ENCODE measurements around the gene DOCK4.
"Not testable (repeated sequence)": the region's sequence is repeated elsewhere in the genome, so short reads cannot be mapped to it uniquely, and the experiment has no call there.

Gene DOCK4, protein sequence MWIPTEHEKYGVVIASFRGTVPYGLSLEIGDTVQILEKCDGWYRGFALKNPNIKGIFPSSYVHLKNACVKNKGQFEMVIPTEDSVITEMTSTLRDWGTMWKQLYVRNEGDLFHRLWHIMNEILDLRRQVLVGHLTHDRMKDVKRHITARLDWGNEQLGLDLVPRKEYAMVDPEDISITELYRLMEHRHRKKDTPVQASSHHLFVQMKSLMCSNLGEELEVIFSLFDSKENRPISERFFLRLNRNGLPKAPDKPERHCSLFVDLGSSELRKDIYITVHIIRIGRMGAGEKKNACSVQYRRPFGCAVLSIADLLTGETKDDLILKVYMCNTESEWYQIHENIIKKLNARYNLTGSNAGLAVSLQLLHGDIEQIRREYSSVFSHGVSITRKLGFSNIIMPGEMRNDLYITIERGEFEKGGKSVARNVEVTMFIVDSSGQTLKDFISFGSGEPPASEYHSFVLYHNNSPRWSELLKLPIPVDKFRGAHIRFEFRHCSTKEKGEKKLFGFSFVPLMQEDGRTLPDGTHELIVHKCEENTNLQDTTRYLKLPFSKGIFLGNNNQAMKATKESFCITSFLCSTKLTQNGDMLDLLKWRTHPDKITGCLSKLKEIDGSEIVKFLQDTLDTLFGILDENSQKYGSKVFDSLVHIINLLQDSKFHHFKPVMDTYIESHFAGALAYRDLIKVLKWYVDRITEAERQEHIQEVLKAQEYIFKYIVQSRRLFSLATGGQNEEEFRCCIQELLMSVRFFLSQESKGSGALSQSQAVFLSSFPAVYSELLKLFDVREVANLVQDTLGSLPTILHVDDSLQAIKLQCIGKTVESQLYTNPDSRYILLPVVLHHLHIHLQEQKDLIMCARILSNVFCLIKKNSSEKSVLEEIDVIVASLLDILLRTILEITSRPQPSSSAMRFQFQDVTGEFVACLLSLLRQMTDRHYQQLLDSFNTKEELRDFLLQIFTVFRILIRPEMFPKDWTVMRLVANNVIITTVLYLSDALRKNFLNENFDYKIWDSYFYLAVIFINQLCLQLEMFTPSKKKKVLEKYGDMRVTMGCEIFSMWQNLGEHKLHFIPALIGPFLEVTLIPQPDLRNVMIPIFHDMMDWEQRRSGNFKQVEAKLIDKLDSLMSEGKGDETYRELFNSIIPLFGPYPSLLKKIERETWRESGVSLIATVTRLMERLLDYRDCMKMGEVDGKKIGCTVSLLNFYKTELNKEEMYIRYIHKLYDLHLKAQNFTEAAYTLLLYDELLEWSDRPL (N-terminal part only)

DNA sequence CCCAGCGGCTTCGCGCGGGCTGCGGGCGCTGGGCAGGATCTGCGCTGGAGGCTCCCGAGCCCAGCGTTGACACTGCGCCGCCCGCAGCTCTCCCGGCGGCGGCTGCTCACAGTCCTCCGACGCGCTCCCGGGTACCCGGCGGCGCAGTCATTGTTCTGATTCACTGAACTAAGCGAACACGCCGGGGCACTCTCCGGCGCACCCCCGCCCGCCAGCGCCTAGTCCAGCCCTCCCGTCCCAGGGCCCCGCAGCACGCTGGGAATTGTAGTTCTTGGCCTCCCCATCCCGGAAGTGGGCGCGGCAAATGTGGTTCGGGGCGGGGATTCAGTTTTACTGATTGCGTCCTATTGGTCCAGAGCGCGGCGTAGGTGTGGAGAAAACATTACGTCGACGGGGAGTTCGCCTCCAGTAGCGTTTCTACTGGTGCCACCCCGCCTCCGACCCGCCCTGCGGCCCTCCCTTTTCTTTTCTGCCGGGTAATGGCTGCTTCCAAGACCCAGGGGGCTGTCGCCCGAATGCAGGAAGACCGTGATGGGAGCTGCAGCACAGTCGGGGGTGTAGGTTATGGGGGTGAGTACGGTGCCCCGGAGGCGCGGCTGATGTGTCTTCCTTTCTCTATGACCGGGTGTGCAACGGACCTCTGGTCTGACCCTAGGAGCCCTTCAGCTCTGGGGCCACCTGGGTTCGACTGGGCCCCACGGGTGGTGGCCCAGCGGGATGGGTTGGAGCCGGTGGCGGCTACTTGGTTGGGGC is at the start of gene DOCK4, which contains the start of gene ZNF277:
Gene DOCK4 (minus strand): TSS at position 162 of the 753 bp plus-strand sequence. CDS start 261 bp downstream, outside the sequence.
Gene ZNF277 (plus strand): TSS at position 458 of the 753 bp plus-strand sequence. CDS start 22 bp downstream, at position 480.
- in situ Hi-C loops (cut with HindIII; ENCODE audit: low sequenced_read_pairs), result no loop called here

DNA sequence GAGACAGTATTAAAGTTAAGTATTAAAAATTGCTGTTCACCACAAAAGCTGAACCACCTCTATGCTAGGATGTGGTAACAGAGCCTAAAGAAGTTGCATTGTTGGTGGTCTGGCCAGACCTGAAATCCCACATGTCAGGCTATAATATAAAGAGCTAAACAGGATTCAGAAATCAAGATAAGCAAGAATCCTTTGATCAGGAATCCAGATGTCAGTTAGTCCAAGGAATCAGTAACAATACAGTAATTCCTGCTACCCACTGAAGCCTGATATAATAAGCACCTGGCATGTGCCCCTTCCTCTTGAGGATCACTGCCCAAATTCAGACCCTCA is 49.2 kb upstream of the DOCK4 start:
- in situ Hi-C loops (cut with HindIII; ENCODE audit: low sequenced_read_pairs), result no loop called here

DNA sequence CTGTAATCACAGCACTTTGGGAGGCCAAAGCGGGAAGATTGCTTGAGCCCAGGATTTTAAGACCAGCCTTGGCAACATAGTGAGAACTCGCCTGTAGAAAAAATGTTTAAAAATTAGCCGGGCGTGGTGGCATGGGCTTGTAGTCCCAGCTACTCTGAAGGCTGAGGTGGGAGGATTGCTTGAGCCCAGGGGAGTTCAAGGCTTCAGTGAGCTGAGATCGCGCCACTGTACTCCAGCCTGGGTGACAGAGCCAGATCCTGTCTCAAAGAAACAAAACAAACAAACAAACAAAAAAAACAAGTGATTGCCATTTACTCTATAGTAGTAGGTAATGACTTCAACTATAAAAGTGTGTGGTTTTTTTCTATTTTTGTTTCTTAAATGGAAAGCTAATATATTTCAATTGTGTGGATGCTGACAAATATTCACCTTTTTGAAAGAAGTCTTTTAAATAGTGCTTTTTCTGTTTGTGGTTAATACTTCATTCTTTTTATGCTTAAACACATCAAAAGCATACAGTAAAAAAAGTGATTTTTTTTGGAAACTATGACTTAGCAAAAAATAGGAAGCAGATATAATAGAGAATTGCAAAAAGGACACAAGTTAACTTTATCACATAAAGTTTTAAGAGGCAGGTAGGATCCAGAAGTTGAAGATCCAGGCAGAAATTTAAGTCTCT is 48.6 kb upstream of the DOCK4 start:
- in situ Hi-C loops (cut with HindIII; ENCODE audit: low sequenced_read_pairs), result no loop called here

DNA sequence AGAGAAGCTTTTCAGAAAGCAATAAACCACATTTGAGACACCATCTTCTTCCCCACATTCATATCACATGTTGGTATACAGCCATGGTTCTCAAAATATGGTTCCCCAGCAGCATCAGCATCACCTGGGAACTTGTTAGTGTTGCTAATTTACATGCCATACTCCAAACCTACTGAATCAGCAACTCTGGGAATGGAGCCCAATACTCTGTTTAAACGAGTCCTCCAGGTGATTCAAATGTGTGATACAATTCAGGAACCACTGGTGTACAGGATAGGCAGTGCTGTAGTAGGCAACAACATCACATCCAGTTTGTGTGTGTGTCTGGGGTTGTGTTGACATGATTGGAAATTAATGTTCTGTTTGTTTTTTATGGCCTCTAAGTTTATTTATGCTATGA is 48.0 kb upstream of the DOCK4 start:
- in situ Hi-C loops (cut with HindIII; ENCODE audit: low sequenced_read_pairs), result no loop called here

DNA sequence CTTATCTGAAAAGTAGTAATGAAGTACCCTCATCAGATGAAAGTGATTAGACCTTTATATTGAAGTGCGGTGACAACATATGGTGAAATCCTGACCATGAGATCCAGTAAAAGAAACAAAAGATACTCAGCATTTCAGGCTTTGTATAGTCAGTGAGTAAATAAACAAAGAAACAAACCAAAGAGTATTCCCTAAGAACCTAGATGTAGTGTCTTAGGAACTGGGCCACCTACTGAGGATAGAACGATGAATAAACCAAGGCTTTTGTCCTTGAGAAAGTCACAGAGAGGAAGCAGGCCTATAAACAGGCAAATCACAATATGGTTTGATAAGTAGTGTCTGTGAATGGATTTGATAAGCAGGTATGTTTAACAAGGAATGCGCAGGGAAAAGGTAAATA is 46.5 kb upstream of the DOCK4 start:
- in situ Hi-C loops (cut with HindIII; ENCODE audit: low sequenced_read_pairs), result no loop called here

DNA sequence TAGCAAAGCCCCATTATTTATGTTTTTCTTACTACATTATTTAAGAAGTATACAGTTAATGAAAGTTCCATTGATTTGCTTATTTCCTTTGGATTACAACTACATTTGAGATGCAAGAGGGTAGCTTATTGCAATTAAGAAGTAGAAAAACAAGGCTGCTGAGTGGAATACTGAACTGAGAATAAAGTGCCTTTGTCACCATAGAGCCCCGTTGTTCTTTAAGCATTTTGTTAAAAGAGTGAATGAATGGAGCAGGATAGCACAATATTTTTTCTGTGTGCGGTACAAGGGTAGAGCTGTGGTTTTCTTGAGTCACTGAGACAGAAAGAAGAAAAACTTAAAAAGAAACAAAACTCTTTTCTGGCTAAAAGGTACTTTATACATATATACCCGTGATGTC is 45.9 kb upstream of the DOCK4 start:
- in situ Hi-C loops (cut with HindIII; ENCODE audit: low sequenced_read_pairs), result no loop called here

DNA sequence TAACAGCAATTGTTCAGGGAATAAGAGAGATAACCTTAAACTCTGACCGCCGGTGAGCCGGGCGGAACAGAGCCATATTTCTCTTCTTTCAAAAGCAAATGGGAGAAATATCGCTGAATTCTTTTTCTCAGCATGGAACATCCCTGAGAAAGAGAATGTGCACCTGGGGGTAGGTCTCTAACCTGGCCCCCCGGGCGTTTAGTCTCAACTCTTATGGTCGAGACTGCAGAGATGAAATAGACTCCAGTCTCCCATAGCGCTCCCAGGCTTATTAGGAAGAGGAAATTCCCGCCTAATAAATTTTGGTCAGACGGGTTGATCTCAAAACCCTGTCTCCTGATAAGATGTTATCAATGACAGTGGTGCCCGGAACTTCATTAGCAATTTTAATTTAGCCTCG is 43.8 kb upstream of the DOCK4 start:
- in situ Hi-C loops (cut with HindIII; ENCODE audit: low sequenced_read_pairs), result not testable (repeated sequence)

DNA sequence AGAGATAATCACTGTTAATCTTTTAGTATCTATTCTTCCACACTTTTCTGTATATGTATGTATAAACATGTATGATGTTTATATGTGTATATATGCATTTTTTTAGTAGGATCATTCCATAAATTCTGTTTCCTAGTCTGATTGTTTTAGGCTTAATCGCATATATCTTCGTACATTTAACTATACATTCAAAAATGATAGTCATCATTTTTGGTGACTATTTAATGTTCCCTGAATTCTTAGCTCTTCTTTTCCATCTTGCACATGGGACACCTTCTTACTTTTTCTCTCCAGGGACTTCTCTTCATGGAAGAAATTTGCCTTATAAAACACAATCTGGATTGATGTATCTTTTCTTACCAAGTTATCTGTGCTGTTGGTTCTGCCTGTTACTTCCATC is 42.4 kb upstream of the DOCK4 start:
- in situ Hi-C loops (cut with HindIII; ENCODE audit: low sequenced_read_pairs), result no loop called here

DNA sequence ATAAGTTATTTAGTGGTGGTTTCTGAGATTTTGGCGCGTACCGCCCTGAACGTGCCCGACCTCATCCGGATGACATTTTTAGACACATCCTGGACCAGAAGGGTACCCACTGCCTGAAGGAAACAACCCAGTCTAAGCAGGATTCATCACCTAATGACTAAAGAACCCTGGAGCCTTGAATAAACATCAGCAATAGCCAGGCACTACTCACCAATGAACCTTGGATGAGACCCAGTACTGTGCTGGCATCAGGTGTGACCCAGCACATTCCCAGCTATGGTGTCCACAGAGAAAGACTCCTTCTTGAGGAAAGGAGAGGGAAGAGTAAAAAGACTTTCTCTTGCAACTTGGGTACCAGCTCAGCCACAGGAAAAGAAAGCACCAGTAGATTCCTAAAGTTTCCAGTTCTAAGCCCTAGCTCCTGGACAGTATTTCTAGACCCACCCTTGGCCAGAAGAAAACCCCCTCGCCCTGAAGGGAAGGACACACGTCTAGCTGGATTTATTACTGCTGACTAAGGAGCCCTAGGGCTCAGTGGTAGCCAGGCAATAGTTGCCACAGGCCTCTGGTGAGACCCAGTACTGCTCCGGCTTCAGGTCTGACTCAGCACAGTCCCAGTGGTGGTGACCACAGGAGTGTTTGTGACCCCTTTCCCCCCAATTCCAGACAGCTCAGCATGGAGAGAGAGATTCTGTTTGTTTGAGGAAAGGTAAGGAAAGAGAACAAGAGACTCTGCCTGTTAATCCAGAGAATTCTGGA is 32.8 kb upstream of the DOCK4 start:
- in situ Hi-C loops (cut with HindIII; ENCODE audit: low sequenced_read_pairs), result no loop called here

DNA sequence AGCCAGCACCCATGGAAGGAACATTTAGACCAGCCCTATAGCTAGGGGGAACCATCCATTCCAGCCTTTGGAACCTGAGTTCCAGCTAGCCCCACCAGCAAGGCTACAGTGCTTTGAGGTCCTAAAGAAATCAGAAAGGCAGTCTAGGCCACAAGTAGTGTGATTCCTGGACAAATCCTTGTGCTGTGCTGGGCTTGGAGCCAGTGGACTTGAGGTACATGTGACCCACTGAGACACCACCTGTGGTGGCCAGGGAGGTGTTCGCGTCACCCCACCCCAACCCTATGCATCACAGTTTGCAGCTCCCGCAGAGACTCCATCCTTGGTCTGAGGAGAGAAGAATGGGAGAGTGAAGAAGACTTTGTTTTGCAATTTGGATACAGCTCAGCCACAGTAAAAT is 32.1 kb upstream of the DOCK4 start:
- in situ Hi-C loops (cut with HindIII; ENCODE audit: low sequenced_read_pairs), result no loop called here

DNA sequence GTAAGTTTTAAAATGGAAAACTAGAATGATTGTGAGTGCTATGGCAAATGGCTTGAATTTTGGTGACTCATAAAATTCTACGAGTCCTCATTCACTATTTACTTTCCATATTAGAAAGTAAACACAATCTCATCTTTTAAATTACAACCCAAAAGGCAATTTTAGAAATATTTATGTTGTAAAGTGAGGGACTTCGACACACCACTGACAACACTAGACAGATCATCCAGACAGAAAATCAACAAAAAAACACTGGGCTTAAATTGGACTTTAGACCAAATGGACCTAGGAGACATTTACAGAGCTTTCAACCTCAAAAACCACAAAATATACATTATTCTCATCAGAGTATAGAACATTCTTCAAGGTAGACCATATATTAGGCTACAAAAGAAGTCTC is 30.4 kb upstream of the DOCK4 start:
- in situ Hi-C loops (cut with HindIII; ENCODE audit: low sequenced_read_pairs), result no loop called here

DNA sequence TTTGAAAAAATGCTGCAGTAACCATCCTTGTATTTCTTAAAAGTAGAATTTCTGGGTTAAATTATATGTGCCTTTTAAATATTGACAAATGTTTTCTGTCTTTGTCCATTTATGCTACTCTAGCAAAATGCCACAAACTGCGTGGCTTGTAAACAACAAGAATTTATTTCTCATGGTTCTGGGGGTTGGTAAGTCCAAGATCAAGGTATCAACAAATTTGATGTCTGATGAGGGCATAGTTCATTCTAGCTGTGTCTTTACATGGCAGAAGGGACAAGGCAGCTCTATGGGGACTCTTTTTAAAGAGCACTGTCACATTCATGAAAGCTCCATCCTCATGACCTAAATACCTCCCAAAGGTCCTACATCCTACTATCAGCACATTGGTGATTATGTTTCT is 27.9 kb upstream of the DOCK4 start:
- in situ Hi-C loops (cut with HindIII; ENCODE audit: low sequenced_read_pairs), result no loop called here

DNA sequence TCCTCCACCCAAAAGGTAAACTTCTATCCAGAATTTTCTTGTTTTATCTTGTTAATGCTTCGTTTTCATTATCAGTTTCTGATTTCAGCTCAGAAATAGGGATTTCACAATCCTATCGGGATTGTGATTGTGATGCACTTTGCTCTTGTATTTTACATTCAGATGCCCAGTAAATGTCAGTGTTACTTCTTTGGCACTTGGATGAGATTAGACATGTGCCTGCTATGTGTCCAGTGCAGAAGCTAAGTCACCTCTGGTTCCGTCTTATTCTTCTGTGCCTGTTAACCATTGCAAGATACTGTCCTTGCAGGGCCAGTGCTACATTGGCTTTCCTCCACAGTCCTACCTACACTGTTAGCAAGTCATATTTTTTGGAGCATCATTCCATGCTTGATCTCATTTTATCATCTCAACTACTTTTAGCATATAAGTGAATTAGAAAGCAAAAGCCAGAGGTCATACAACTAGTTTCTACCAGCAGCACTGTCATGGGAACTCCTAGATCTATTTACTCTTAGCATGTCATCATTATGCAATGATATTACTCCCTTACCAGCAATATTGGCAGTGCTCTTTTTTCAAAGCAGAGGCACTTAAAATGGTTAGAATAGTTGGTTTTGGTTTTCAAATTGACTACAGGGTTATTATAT is 27.0 kb upstream of the DOCK4 start:
- in situ Hi-C loops (cut with HindIII; ENCODE audit: low sequenced_read_pairs), result no loop called here

DNA sequence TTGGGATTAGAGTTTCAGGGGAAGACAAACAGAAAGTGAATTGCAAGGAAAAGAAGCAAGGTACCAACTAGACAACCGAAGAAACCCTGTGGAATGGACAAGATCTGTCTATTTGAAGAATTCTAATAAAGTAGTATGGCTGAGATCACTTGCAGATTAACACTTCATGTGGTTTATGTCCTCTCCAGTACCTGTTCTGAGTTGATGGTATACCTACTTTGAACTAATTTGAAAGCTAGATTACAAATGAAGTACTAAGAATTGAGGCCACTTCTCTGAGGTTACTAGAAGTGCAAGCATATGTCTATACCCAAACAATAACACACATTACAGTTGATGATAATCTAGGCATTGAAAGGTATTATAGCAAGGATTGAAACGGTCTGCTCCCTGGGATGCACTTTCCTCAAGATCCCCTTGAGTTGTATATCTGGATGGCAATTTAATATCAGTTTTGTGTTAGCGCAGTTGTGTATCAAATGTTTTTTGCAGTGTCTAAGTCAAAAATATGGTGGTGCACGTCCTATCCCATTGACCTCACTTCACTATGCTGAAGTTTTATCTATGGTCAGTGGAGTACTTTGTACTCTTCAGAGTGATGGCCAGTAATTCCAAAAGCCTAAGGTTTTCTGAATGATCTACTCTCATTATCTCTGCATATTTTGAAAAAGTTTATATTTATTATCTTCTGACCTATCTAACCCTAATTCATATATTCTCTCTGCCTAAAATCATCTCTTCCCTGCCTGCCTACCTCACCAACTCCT is 26.2 kb upstream of the DOCK4 start:
- in situ Hi-C loops (cut with HindIII; ENCODE audit: low sequenced_read_pairs), result no loop called here

DNA sequence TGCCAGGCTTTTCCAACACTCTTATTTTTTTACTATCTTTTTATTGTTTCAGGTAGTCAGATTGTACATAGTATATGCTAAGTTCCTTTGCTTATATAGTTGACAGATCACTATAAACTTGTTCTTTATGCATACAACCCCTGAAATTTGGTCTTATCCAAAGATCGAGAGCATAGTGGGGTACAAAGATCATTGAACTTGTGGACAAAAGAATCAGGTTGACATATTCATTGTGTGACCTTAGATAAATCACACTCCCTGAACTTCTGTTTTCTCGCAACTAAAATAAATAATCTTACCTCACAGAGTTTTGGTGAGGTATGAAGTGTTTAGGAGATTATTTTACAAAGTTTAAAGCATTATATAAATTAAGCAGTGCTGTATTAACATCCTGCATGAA is 22.4 kb upstream of the DOCK4 start:
- in situ Hi-C loops (cut with HindIII; ENCODE audit: low sequenced_read_pairs), result no loop called here

DNA sequence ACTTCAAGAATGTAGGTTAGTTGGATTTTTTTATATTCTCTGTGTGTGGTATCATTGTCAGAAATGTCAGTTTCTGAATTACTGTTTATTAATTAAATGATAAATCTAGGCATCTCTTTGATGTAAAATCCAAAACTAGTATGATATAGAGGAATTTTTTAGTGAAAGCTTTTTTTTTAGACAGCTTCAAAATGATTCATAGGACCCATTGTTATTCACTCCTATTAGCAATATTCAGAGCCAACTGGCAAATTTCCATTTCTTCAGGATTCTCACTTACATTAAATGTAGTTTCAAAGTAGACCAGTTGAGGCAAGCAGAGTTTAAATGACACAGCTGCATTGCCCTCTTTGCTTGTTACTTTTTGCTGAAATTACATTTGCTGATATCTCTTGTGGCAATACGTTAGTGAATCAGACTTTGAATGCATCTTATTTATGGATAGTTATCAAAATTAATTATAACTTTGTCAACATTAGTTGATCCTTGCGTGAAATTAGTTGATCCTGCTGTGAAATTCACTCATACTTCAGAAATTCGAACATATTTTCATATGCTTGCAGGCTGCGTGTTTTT is 20.6 kb upstream of the DOCK4 start:
- in situ Hi-C loops (cut with HindIII; ENCODE audit: low sequenced_read_pairs), result no loop called here

DNA sequence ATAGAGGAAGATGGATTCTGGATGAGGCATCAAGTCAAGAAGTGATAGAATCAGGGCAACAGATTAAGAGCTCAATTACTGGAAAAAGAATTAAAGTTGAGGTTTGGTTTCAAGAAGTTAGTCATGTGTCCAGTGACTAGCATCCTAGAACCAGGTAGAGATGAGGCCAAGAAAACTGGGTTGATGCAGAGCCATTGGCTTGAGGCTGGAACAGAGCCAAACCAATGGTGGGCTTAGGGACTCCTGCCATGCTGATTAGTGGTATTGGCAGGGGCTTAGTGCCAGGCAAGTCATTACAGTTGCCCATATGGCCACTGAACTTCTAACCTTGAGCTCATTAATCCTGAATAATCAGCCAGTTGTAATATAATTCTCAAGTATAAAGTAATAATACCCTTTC is 18.8 kb upstream of the DOCK4 start:
- in situ Hi-C loops (cut with HindIII; ENCODE audit: low sequenced_read_pairs), result no loop called here

DNA sequence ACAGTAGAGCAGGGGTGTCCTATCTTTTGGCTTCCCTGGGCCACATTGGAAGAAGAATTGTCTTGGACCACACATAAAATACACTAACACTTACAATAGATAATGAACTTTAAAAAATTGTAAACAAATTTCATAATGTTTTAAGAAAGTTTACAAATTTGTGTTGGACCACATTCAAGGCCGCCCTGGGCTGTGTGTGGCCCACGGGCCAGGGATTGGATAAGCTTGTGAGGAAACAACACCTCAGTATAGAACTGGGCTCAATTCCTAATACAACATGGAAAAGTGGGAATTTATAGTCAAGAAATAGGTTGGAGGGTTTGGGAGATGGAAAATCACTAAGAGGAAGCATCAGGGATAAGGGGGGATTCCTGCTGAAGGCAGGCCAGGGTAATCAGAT is 18.0 kb upstream of the DOCK4 start:
- in situ Hi-C loops (cut with HindIII; ENCODE audit: low sequenced_read_pairs), result no loop called here

All from endothelial cell of hepatic sinusoid (primary cell).